Neuronal stem cell (in vitro differentiated cells): ENCODE measurements around the gene SORL1-AS1.
"Not testable (repeated sequence)": the region's sequence is repeated elsewhere in the genome, so short reads cannot be mapped to it uniquely, and the experiment has no call there.

Experiments used
- DNase-seq: peaks from one replicate; pipeline ENCODE4 v3.0.0-alpha.2; 2013; ENCODE audit warnings: low spot score
- H2AFZ ChIP-seq: one replicate; pipeline ENCODE4 v1.6.1; 2013; ENCODE audit warnings: mild to moderate bottlenecking, low read length, inconsistent platforms
- H2AK5ac ChIP-seq: 2 replicates; pipeline ENCODE4 v1.6.1; 2013; ENCODE audit warnings: low read depth, mild to moderate bottlenecking, inconsistent platforms, low read length, moderate library complexity, mixed read lengths
- H2BK120ac ChIP-seq: 2 replicates; pipeline ENCODE4 v1.6.1; 2013; ENCODE audit warnings: low read depth, mild to moderate bottlenecking, inconsistent platforms, low read length, moderate library complexity, mixed read lengths
- H2BK12ac ChIP-seq: one replicate; pipeline ENCODE4 v1.6.1; 2013; ENCODE audit warnings: low read length, inconsistent platforms
- H2BK15ac ChIP-seq: 2 replicates; pipeline ENCODE4 v1.6.1; 2013; ENCODE audit warnings: mild to moderate bottlenecking, low read length, inconsistent platforms, mixed read lengths
- H2BK5ac ChIP-seq: one replicate; pipeline ENCODE4 v1.6.1; 2013; ENCODE audit warnings: inconsistent platforms, mild to moderate bottlenecking, low read length, moderate library complexity
- H3K14ac ChIP-seq: one replicate; pipeline ENCODE4 v1.6.1; 2013; ENCODE audit warnings: low read length, inconsistent platforms
- H3K18ac ChIP-seq: 2 replicates; pipeline ENCODE4 v1.6.1; 2013; ENCODE audit warnings: low read length, inconsistent platforms
- H3K23ac ChIP-seq: 2 replicates; pipeline ENCODE4 v1.6.1; 2013; ENCODE audit warnings: low read depth, mild to moderate bottlenecking, mixed read lengths, low read length, inconsistent platforms; ENCODE audit not compliant: poor library complexity
- H3K27ac ChIP-seq: replicated peaks from 3 replicates; pipeline ENCODE4 v1.5.1; 2013; ENCODE audit warnings: low read length, inconsistent platforms
- H3K27me3 ChIP-seq, 3 experiments: 2 replicates each; pipeline ENCODE4 v1.6.1; 2013; ENCODE audit warnings: low read length in 3 of 3, mild to moderate bottlenecking in 2 of 3, inconsistent platforms in 1 of 3, low read depth in 1 of 3, mixed read lengths in 1 of 3, moderate library complexity in 1 of 3; ENCODE audit not compliant: control insufficient read depth in 3 of 3, insufficient read depth in 3 of 3
- H3K36me3 ChIP-seq, 2 donors: replicated peaks in 1 of 2; 2 replicates each; pipeline ENCODE4 v1.6.1; 2013; ENCODE audit warnings: low read length in 2 of 2; ENCODE audit not compliant: control insufficient read depth in 2 of 2, insufficient read depth in 2 of 2
- H3K4ac ChIP-seq: 2 replicates; pipeline ENCODE4 v1.6.1; 2013; ENCODE audit warnings: inconsistent platforms, mild to moderate bottlenecking, low read length, moderate library complexity
- H3K4me1 ChIP-seq, 2 donors: 1 replicate in 1 of 2; 2 replicates in 1 of 2; pipeline ENCODE4 v1.6.1; 2013; ENCODE audit warnings: low read length in 2 of 2, low read depth in 1 of 2; ENCODE audit not compliant: control insufficient read depth in 2 of 2, insufficient read depth in 1 of 2
- H3K4me2 ChIP-seq: one replicate; pipeline ENCODE4 v1.6.1; 2013; ENCODE audit warnings: mild to moderate bottlenecking, low read length, inconsistent platforms; ENCODE audit not compliant: insufficient read depth, poor library complexity, severe bottlenecking
- H3K4me3 ChIP-seq, 2 donors: 2 replicates each; pipeline ENCODE4 v1.5.1; 2013; ENCODE audit warnings: low read length in 2 of 2, mild to moderate bottlenecking in 2 of 2, inconsistent platforms in 1 of 2, moderate library complexity in 1 of 2
- H3K79me1 ChIP-seq: one replicate; pipeline ENCODE4 v1.6.1; 2013; ENCODE audit warnings: low read depth, mild to moderate bottlenecking, inconsistent platforms, low read length, moderate library complexity
- H3K9ac ChIP-seq: one replicate; pipeline ENCODE4 v1.6.1; 2013; ENCODE audit warnings: mild to moderate bottlenecking, low read depth, low read length, inconsistent platforms; ENCODE audit not compliant: poor library complexity
- H3K9me3 ChIP-seq, 2 donors: replicated peaks in 1 of 2; 2 replicates each; pipeline versions ENCODE3 to v1.6.1; 2013; ENCODE audit warnings: low read length in 2 of 2, mild to moderate bottlenecking in 2 of 2, inconsistent platforms in 1 of 2, low read depth in 1 of 2, mixed read lengths in 1 of 2, moderate library complexity in 1 of 2; ENCODE audit not compliant: control insufficient read depth in 2 of 2, insufficient read depth in 1 of 2
- H4K8ac ChIP-seq: one replicate; pipeline ENCODE4 v1.6.1; 2013; ENCODE audit warnings: low read depth, mild to moderate bottlenecking, inconsistent platforms, low read length, moderate library complexity
- H4K91ac ChIP-seq: one replicate; pipeline ENCODE4 v1.6.1; 2013; ENCODE audit warnings: low read length, low read depth, mild to moderate bottlenecking, inconsistent platforms; ENCODE audit not compliant: poor library complexity
- WGBS, 2 donors: extraction: QIAGEN DNeasy Blood & Tissue Kit; methylation state at CpG; one replicate each; pipeline ENCODE4 v1.1.7; 2013; ENCODE audit warnings: missing lambda C conversion rate in 2 of 2, mixed read lengths in 1 of 2; ENCODE audit not compliant: insufficient read length in 2 of 2, insufficient replicate concordance in 1 of 2; ENCODE audit errors: extremely low coverage in 2 of 2; 5-methylcytosine and 5-hydroxymethylcytosine counted together

Gene SORL1-AS1

GRCh38 chr11:121483805-121484480, 31.2 kb upstream of the SORL1-AS1 start:
- Histone ChIP-seq H4K8ac (no peak overlapping the region), H2BK5ac (no peak overlapping the region), H3K27ac (no peak overlapping the region), H3K4me3 (no peak overlapping the region), H4K91ac (no peak overlapping the region), H3K4ac (no peak overlapping the region), H3K36me3 (peaks cover 0 to 11% of the 10 kb centered on the region in 2 donors), H3K23ac (no peak overlapping the region), H3K9me3 (no peaks in the 10 kb centered on the region), H3K4me1 (peaks cover 11 to 19% of the 10 kb centered on the region in 2 donors), H2AFZ (no peak overlapping the region), H2BK15ac (no peak overlapping the region), H3K14ac (no peak overlapping the region), H3K18ac (no peak overlapping the region), H2AK5ac (no peak overlapping the region), H3K79me1 (peaks cover 2% of the 10 kb centered on the region), H3K9ac (no peak overlapping the region), H3K4me2 (no peak overlapping the region), H2BK12ac (no peak overlapping the region), H2BK120ac (no peak overlapping the region), H3K27me3 (no peaks in the 10 kb centered on the region)
- no CpG with 5 or more reads among the region's 4 CpGs for WGBS, 2 donors
- DNase-seq: no peak

GRCh38 chr11:121482231-121483129, 29.7 kb upstream of the SORL1-AS1 start:
- H3K9ac ChIP-seq: peak overlapping the region; percentile 38
- no peak overlapping the region for H4K8ac ChIP-seq
- DNase-seq: no peak
- H3K36me3 ChIP-seq: peaks cover 7 to 10% of the 10 kb centered on the region in 2 donors
- no peak overlapping the region for H3K4ac ChIP-seq
- H3K4me2 ChIP-seq: no peak overlapping the region
- peak overlapping the region; percentile 32 for H3K18ac ChIP-seq
- H2BK5ac ChIP-seq: no peak overlapping the region
- H2AFZ ChIP-seq: no peak overlapping the region
- WGBS, 2 donors: no CpG with 5 or more reads among the region's 9 CpGs
- H4K91ac ChIP-seq: no peak overlapping the region
- no peak overlapping the region for H3K27ac ChIP-seq
- peaks cover 6% of the 10 kb centered on the region for H3K79me1 ChIP-seq
- no peak overlapping the region for H2BK15ac ChIP-seq
- H3K9me3 ChIP-seq: peaks cover 0 to 4% of the 10 kb centered on the region in 2 donors
- H3K27me3 ChIP-seq: peaks cover 0 to 4% (median 0%) of the 10 kb centered on the region in 3 experiments
- peak overlapping the region; percentile 22 for H2AK5ac ChIP-seq
- no peak overlapping the region for H2BK12ac ChIP-seq
- no peak overlapping the region for H2BK120ac ChIP-seq
- H3K23ac ChIP-seq: no peak overlapping the region
- H3K4me3 ChIP-seq: no peak overlapping the region
- peaks cover 14 to 27% of the 10 kb centered on the region in 2 donors for H3K4me1 ChIP-seq
- no peak overlapping the region for H3K14ac ChIP-seq

- not testable (repeated sequence) for H3K36me3 ChIP-seq, H3K18ac ChIP-seq, H4K8ac ChIP-seq, H2AK5ac ChIP-seq, H3K79me1 ChIP-seq, H4K91ac ChIP-seq, H3K27ac ChIP-seq, H3K9ac ChIP-seq, H3K27me3 ChIP-seq, H2BK5ac ChIP-seq, H3K4me2 ChIP-seq, H3K14ac ChIP-seq, H2BK12ac ChIP-seq, DNase-seq, H3K9me3 ChIP-seq, H2BK120ac ChIP-seq, H3K4me3 ChIP-seq, H3K23ac ChIP-seq, H2AFZ ChIP-seq, H3K4ac ChIP-seq, H2BK15ac ChIP-seq
- H3K4me1 ChIP-seq: peaks cover 14 to 21% of the 10 kb centered on the region in 2 donors
- no CpG with 5 or more reads among the region's 2 CpGs for WGBS, 2 donors
These were observed 28.9 kb upstream of the SORL1-AS1 start for GRCh38 chr11:121481484-121482230.
